GM12878 (cell line): ENCODE measurements around the gene TSHZ2. TPM values are rescaled to one million over a fixed set of nuclear protein-coding genes. Genes with fewer than 3 reads are reported as not detected.

ENCODE experiments used
- ATAC-seq: fragments of 200-7000 bp; cut with Tn5 transposase; 3 replicates; pipeline ENCODE4 v1.9.1; 2020; ENCODE audit warnings: mild to moderate bottlenecking, moderate library complexity
- BruUV-seq: library from RNA; stranded (reverse); fragments of 400-500 nt; replicated peaks from 2 replicates; lab custom pipeline; 2021; lab: Mats Ljungman, UMichigan
- CTCF ChIA-PET: fragments of 300-600 bp; sonication (Branson Sonifier 250); formaldehyde crosslinking; extraction: SDS; loops from one replicate; lab custom pipeline; 2021; ENCODE audit warnings: inconsistent platforms; lab: Yijun Ruan, JAX
- POLR2A ChIA-PET: fragments of 350-600 bp; formaldehyde crosslinking; extraction: SDS; loops from one replicate; lab custom pipeline; 2021; ENCODE audit warnings: inconsistent platforms; lab: Charles Lee
- RAD21 ChIA-PET: fragments of 300-600 bp; sonication (Branson Sonifier 250); formaldehyde crosslinking; loops from one replicate; lab custom pipeline; 2023; ENCODE audit warnings: antibody characterized with exemption; ENCODE audit not compliant: unreplicated experiment; lab: Charles Lee
- SMC1A ChIA-PET: fragments of 300-600 bp; sonication (Branson Sonifier 250); formaldehyde crosslinking; loops from one replicate; lab custom pipeline; 2023; ENCODE audit not compliant: unreplicated experiment, uncharacterized antibody; lab: Charles Lee
- DNase-seq: peaks from one replicate; pipeline ENCODE4 v3.0.0-alpha.2; 2011; ENCODE audit warnings: low read depth, low spot score
- FAIRE-seq: peaks from 3 replicates; lab custom pipeline; 2011; peaks lifted over from hg19 to GRCh38; lab: Jason Lieb, UNC
- H2AFZ ChIP-seq: 2 replicates; pipeline ENCODE4 v1.6.0; 2011; ENCODE audit warnings: low read depth, low read length, control low read depth; ENCODE audit not compliant: control insufficient read depth
- H3K27ac ChIP-seq: 2 replicates; pipeline ENCODE4 v1.5.1; 2011; ENCODE audit warnings: control low read depth; ENCODE audit not compliant: control insufficient read depth, insufficient read depth
- H3K27me3 ChIP-seq, 2 experiments: replicated peaks in 1 of 2; 2 replicates each; pipeline versions ENCODE4 v1.6.0 to v1.6.1; 2011; ENCODE audit warnings: low read length in 1 of 2; ENCODE audit not compliant: control insufficient read depth in 2 of 2, insufficient read depth in 2 of 2
- H3K36me3 ChIP-seq, 2 experiments: 2 replicates each; pipeline ENCODE4 v1.5.1; 2011; ENCODE audit warnings: low read length in 1 of 2; ENCODE audit not compliant: control insufficient read depth in 2 of 2, insufficient read depth in 2 of 2
- H3K4me1 ChIP-seq: 2 replicates; pipeline ENCODE4 v1.6.1; 2011; ENCODE audit warnings: mild to moderate bottlenecking, low read length, moderate library complexity, mixed read lengths; ENCODE audit not compliant: control insufficient read depth, insufficient read depth
- H3K4me2 ChIP-seq: 2 replicates; pipeline ENCODE4 v1.6.0; 2011; ENCODE audit warnings: control low read depth; ENCODE audit not compliant: control insufficient read depth, insufficient read depth
- H3K4me3 ChIP-seq: fragments of 200-600 bp; sonication (generic); 2 replicates; pipeline ENCODE4 v1.5.1; 2016
- H3K79me2 ChIP-seq: 2 replicates; pipeline ENCODE4 v1.6.0; 2011; ENCODE audit warnings: low read length; ENCODE audit not compliant: control insufficient read depth, insufficient read depth
- H3K9ac ChIP-seq: 2 replicates; pipeline ENCODE4 v1.8.0; 2011; ENCODE audit warnings: low read length, control low read depth, mixed read lengths; ENCODE audit not compliant: control insufficient read depth, insufficient read depth
- H3K9me3 ChIP-seq: replicated peaks from 3 replicates; pipeline ENCODE4 v1.5.1; 2011; ENCODE audit warnings: mild to moderate bottlenecking, low read length; ENCODE audit not compliant: control insufficient read depth, insufficient read depth
- H4K20me1 ChIP-seq: 2 replicates; pipeline ENCODE4 v1.6.0; 2011; ENCODE audit not compliant: control insufficient read depth, insufficient read depth
- CHD1 ChIP-seq: IDR thresholded peaks from 2 replicates; pipeline ENCODE4 v1.6.1; 2012; ENCODE audit warnings: low read depth, low read length, improper control_type of control experiment
- E2F4 ChIP-seq: IDR thresholded peaks from 2 replicates; pipeline ENCODE4 v1.6.1; 2012; ENCODE audit warnings: low read depth, low read length, improper control_type of control experiment
- GATAD2B ChIP-seq: fragments of 450-650 bp; conservative IDR thresholded peaks from 2 replicates; pipeline ENCODE4 v1.6.1; 2017; ENCODE audit warnings: low read depth, mild to moderate bottlenecking, moderate library complexity
- IKZF2 ChIP-seq, 2 experiments: fragments of 450-650 bp; IDR thresholded peaks; 2 replicates each; pipeline ENCODE4 v1.6.1; 2017; ENCODE audit warnings: mild to moderate bottlenecking in 2 of 2, moderate library complexity in 2 of 2
- PML ChIP-seq: IDR thresholded peaks from 2 replicates; pipeline ENCODE4 v1.6.1; 2012; ENCODE audit warnings: low read length, inconsistent platforms
- RAD21 ChIP-seq: IDR thresholded peaks from 2 replicates; pipeline ENCODE4 v1.6.1; 2011; ENCODE audit warnings: mild to moderate bottlenecking, low read depth, low read length, moderate library complexity; ENCODE audit not compliant: insufficient read depth
- RCOR1 ChIP-seq: conservative IDR thresholded peaks from 2 replicates; pipeline ENCODE4 v1.6.1; 2012; ENCODE audit warnings: low read depth, low read length, improper control_type of control experiment
- RUNX3 ChIP-seq: IDR thresholded peaks from 2 replicates; pipeline ENCODE4 v1.6.1; 2012; ENCODE audit warnings: low read length, inconsistent platforms
- SIX5 ChIP-seq: IDR thresholded peaks from 2 replicates; pipeline ENCODE4 v1.6.1; 2011; ENCODE audit warnings: mild to moderate bottlenecking, low read depth, low read length, moderate library complexity; ENCODE audit not compliant: severe bottlenecking
- ZZZ3 ChIP-seq: IDR thresholded peaks from 2 replicates; pipeline ENCODE4 v1.6.1; 2011; ENCODE audit warnings: low read depth; ENCODE audit not compliant: control insufficient read depth, insufficient read length
- WGBS: methylation state at CpG from one replicate; pipeline ENCODE4 v1.1.6; 2016; ENCODE audit warnings: low lambda C conversion rate; ENCODE audit not compliant: insufficient replicate concordance, insufficient coverage; ENCODE audit errors: missing lambda C conversion rate; 5-methylcytosine and 5-hydroxymethylcytosine counted together
- in situ Hi-C: fragments of 300-500 bp; cut with MboI; formaldehyde crosslinking; loops from 9 replicates; pipeline ENCODE4 v1.14.3; 2018; ENCODE audit warnings: mixed read lengths
- intact Hi-C: fragments of 100-400 bp; cut with micrococcal nuclease; formaldehyde crosslinking; loops from one replicate; pipeline ENCODE4 v1.14.2; 2022; ENCODE audit not compliant: unreplicated experiment
- polyA plus RNA-seq, 11 experiments: library from polyadenylated mRNA; depleted of rRNA in 4 of 11; unstranded in 6 of 11; stranded (reverse) in 5 of 11; fragments of >200 nt; fragmentation: Nextera tagmentation in 4 of 11; fragmentation: Illumina TruSeq in 1 of 11; extraction: Ambion mirVana in 4 of 11; extraction: Trizol in 1 of 11; gene quantifications; 1 replicate in 1 of 11; 2 replicates in 10 of 11; pipeline versions ENCODE4 v1.2.1 to v1.2.3, GENCODE V29; 2011 to 2016; ENCODE audit warnings: inconsistent platforms in 2 of 11, missing spikeins in 2 of 11, low read depth in 1 of 11
- total RNA-seq, 4 experiments: library from RNA; depleted of rRNA in 3 of 4; stranded (reverse); fragments of >200 nt in 3 of 4; fragmentation: Illumina TruSeq in 1 of 4; extraction: Trizol in 1 of 4; gene quantifications; 2 replicates each; pipeline versions ENCODE4 v1.2.1 to v1.2.3, GENCODE V29; 2013 to 2021

The TSHZ2 gene
- total and polyA plus RNA-seq, 10 of the 15 experiments (the other 5 are each of a cell fraction or from before 2014, with no cell fraction given), result 0.01 to 0.86 (median 0.13) TPM; not detected in 2

- no peak for FAIRE-seq
These were observed 215.4 kb downstream of the TSHZ2 start for GRCh38 chr20:53187392-53188068.

GRCh38 chr20:53190225-53190624 is 218.1 kb downstream of the TSHZ2 start:
- ChIA-PET POLR2A (no interaction called here), SMC1A (interaction anchor here (1.8 kb wide), 1 partner anchor 26 kb away, joined by 5 read pairs; no protein-coding TSS in a partner anchor)
- 92% methylated on average over 6 of the region's 6 CpGs for WGBS

More at GRCh38 chr20:53187392-53188068, 215.4 kb downstream of the TSHZ2 start:
- WGBS, result 1% methylated on average over 10 of the region's 10 CpGs
- H3K4me1 ChIP-seq, result peaks cover 6% of the 10 kb centered on the region; the same call in 1 of the 2 replicates
- TF ChIP-seq ZZZ3 (no peak), RUNX3 (peak; percentile 40; the same call in 1 of the 2 replicates), IKZF2 (IDR thresholded peaks at IDR 0.05) (peak; percentile 12 to 18; a peak in 1 of 4 replicates)
- no peaks in the 10 kb centered on the region for H3K36me3 ChIP-seq
- no peaks in the 10 kb centered on the region for H3K27me3 ChIP-seq
- CTCF ChIA-PET, result interaction anchor here (1.1 to 1.3 kb wide), 3 partner anchors 9 to 165 kb away, joined by 3 to 5 read pairs (median 4); no protein-coding TSS in a partner anchor
- RAD21 ChIA-PET, result interaction anchor here (0.7 to 1.6 kb wide), 2 partner anchors 28 to 367 kb away, joined by 3 to 5 read pairs; no protein-coding TSS in a partner anchor
- H4K20me1 ChIP-seq, result no peaks in the 10 kb centered on the region
- H3K9me3 ChIP-seq, result no peaks in the 10 kb centered on the region
- H3K9ac ChIP-seq, result no peak overlapping the region
- H3K4me3 ChIP-seq, result no peak overlapping the region
- H3K4me2 ChIP-seq, result no peak overlapping the region
- DNase-seq, result peak; percentile 23
- in situ Hi-C loops (no loop called here), intact Hi-C loops (no loop called here)
- SMC1A ChIA-PET, result interaction anchor here (0.7 kb wide), 1 partner anchor 16 kb away, joined by 3 read pairs; no protein-coding TSS in a partner anchor
- no peak overlapping the region for H3K27ac ChIP-seq
- POLR2A ChIA-PET, result interaction anchor here (0.7 kb wide), 1 partner anchor 719 kb away, joined by 3 read pairs; no protein-coding TSS in a partner anchor
- peak; percentile 59; the same call in 2 of the 3 replicates for ATAC-seq
- peak overlapping the region; percentile 39 for H2AFZ ChIP-seq
- no TSS peak for BruUV-seq
- H3K79me2 ChIP-seq, result no peaks in the 10 kb centered on the region

More at GRCh38 chr20:53190225-53190624, 218.1 kb downstream of the TSHZ2 start:
- Histone ChIP-seq H4K20me1 (no peaks in the 10 kb centered on the region), H3K4me2 (no peak overlapping the region)
- no TSS peak for BruUV-seq
- FAIRE-seq, result no peak
- TF ChIP-seq RCOR1 (no peak), CHD1 (no peak), SIX5 (no peak), PML (no peak), GATAD2B (no peak), E2F4 (no peak), RAD21 (no peak)
- TF ChIP-seq, all 136 proteins: peak for 0
- DNase-seq (no peak), ATAC-seq (no peak)
- Histone ChIP-seq H3K79me2 (no peaks in the 10 kb centered on the region), H3K36me3 (no peaks in the 10 kb centered on the region), H3K4me1 (peaks cover 6% of the 10 kb centered on the region; the same call in 1 of the 2 replicates), H3K27me3 (0 out of 4 replicates have a peak, but pooled peaks cover 0 to 2% of the 10 kb centered on the region in 2 experiments), H3K9ac (no peak overlapping the region), H2AFZ (no peak overlapping the region), H3K9me3 (no peaks in the 10 kb centered on the region), H3K4me3 (no peak overlapping the region), H3K27ac (no peak overlapping the region)
- intact Hi-C loops, result no loop called here
- in situ Hi-C loops, result no loop called here
- CTCF ChIA-PET, result no interaction called here
- RAD21 ChIA-PET, result no interaction called here
